ENCODE data around the gene SPSB1. TPM values are rescaled to one million over a fixed set of nuclear protein-coding genes. Genes with fewer than 3 reads are reported as not detected.

SPSB1 gene
- total RNA-seq, 2 donors from 2014 or later, result 29.0 to 57.1 TPM

- Histone ChIP-seq H3K4me1 (replicated peaks) (peaks cover 4% of the 10 kb centered on the region), H3K9me3 (no peaks in the 10 kb centered on the region), H3K4me3 (no peak overlapping the region), H3K27me3 (replicated peaks; ENCODE audit: insufficient read depth) (no peaks in the 10 kb centered on the region), H3K27ac (peak overlapping the region; percentile 12 to 24), H3K36me3 (peaks cover 0 to 3% of the 10 kb centered on the region in 2 donors)
- WGBS, result 39% methylated on average over 22 of the region's 22 CpGs
- no peak for DNase-seq (ENCODE audit: low spot score)
- intact Hi-C loops (cut with DNase I), result no loop called here
- TF ChIP-seq POLR2A (IDR thresholded peaks at IDR 0.05) (no peak), POLR2AphosphoS5 (IDR thresholded peaks at IDR 0.05) (no peak)
- TF ChIP-seq, protein P1, sequence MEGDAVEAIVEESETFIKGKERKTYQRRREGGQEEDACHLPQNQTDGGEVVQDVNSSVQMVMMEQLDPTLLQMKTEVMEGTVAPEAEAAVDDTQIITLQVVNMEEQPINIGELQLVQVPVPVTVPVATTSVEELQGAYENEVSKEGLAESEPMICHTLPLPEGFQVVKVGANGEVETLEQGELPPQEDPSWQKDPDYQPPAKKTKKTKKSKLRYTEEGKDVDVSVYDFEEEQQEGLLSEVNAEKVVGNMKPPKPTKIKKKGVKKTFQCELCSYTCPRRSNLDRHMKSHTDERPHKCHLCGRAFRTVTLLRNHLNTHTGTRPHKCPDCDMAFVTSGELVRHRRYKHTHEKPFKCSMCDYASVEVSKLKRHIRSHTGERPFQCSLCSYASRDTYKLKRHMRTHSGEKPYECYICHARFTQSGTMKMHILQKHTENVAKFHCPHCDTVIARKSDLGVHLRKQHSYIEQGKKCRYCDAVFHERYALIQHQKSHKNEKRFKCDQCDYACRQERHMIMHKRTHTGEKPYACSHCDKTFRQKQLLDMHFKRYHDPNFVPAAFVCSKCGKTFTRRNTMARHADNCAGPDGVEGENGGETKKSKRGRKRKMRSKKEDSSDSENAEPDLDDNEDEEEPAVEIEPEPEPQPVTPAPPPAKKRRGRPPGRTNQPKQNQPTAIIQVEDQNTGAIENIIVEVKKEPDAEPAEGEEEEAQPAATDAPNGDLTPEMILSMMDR (IDR thresholded peaks at IDR 0.05), result no peak
Observed at GRCh38 chr1:9352377-9353134, 59.9 kb downstream of the SPSB1 start.

DNA sequence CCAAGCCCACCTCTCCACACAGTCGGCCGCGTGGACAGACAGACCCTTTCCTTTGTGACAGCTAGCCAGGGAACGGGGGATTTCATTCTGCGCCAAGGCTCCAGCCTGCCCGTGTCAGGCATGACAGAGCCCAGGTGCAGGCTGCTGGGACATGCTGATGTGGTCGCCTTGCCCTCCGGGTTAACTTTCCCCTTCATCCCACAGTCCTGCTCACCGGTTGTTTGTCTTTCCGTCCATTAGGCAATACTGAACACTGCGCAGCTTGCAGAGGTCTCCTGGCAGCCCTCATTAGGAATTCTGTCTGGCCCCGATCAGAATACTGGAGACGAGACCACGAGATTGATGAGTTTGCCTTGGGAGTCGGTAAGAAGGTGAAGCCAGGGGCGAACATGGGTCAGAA, 62.8 kb downstream of the SPSB1 start:
- peaks cover 4% of the 10 kb centered on the region for H3K4me1 ChIP-seq (replicated peaks)
- H3K36me3 ChIP-seq, result peaks cover 0 to 3% of the 10 kb centered on the region in 2 donors
- no peaks in the 10 kb centered on the region for H3K27me3 ChIP-seq (replicated peaks; ENCODE audit: insufficient read depth)
- TF ChIP-seq POLR2A (IDR thresholded peaks at IDR 0.05) (no peak), POLR2AphosphoS5 (IDR thresholded peaks at IDR 0.05) (no peak)
- TF ChIP-seq, protein P1 (IDR thresholded peaks at IDR 0.05), result no peak
- H3K27ac ChIP-seq, result no peak overlapping the region
- no peak for DNase-seq (ENCODE audit: low spot score)
- no peaks in the 10 kb centered on the region for H3K9me3 ChIP-seq
- 80% methylated on average over 16 of the region's 16 CpGs for WGBS
- H3K4me3 ChIP-seq, result no peak overlapping the region
- intact Hi-C loops (cut with DNase I), result no loop called here

- peaks cover 0 to 3% of the 10 kb centered on the region in 2 donors for H3K36me3 ChIP-seq
- peaks cover 4% of the 10 kb centered on the region for H3K4me1 ChIP-seq (replicated peaks)
- WGBS, result 93% methylated on average over 24 of the region's 24 CpGs
- no peaks in the 10 kb centered on the region for H3K27me3 ChIP-seq (replicated peaks; ENCODE audit: insufficient read depth)
- TF ChIP-seq POLR2AphosphoS5 (IDR thresholded peaks at IDR 0.05), result no peak
- TF ChIP-seq POLR2A (IDR thresholded peaks at IDR 0.05), result no peak
- TF ChIP-seq, protein P1 (IDR thresholded peaks at IDR 0.05), result no peak
- intact Hi-C loops (cut with DNase I), result no loop called here
- H3K27ac ChIP-seq, result no peak overlapping the region
- H3K9me3 ChIP-seq, result no peaks in the 10 kb centered on the region
- no peak for DNase-seq (ENCODE audit: low spot score)
- H3K4me3 ChIP-seq, result no peak overlapping the region
Observed at GRCh38 chr1:9356021-9356420, 63.3 kb downstream of the SPSB1 start.

- TF ChIP-seq, protein P1 (IDR thresholded peaks at IDR 0.05), result no peak
- TF ChIP-seq POLR2A (IDR thresholded peaks at IDR 0.05) (no peak), POLR2AphosphoS5 (IDR thresholded peaks at IDR 0.05) (no peak)
- 97% methylated on average over 2 of the region's 2 CpGs for WGBS
Observed at GRCh38 chr1:9356829-9357466, 64.3 kb downstream of the SPSB1 start.

More at GRCh38 chr1:9356829-9357466, 64.3 kb downstream of the SPSB1 start:
- Histone ChIP-seq H3K4me1 (replicated peaks) (peaks cover 4% of the 10 kb centered on the region), H3K9me3 (no peaks in the 10 kb centered on the region), H3K4me3 (no peak overlapping the region), H3K27me3 (replicated peaks; ENCODE audit: insufficient read depth) (no peaks in the 10 kb centered on the region), H3K27ac (no peak overlapping the region), H3K36me3 (peaks cover 0 to 3% of the 10 kb centered on the region in 2 donors)
- DNase-seq (ENCODE audit: low spot score), result no peak
- intact Hi-C loops (cut with DNase I), result no loop called here

Data from prostate gland (tissue), 2 donors.